ENCODE results near the gene TOP2A.
A peak's percentile ranks its signal among the peaks of the same experiment; 100 is the strongest.
"Not testable (repeated sequence)": the region's sequence is repeated elsewhere in the genome, so short reads cannot be mapped to it uniquely, and the experiment has no call there.

Gene TOP2A

DNA sequence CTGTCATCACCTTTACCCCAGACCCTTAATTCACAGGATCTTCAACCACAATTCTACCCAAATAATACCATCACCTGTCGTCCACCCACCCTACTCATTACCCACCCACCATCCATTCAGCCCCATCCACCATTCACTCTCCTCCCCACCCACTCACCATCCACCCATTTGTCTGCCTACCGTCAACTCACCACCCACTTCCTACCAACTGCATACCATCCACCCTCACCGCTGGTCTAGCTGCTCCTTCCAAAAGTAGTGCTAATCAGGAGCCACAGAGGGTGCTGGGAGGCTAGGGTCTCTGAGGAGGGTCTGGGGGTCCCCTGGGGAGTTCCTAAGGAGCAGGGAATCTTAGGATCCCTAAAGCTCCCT is 13.5 kb upstream of the TOP2A start:
- no peak for ATAC-seq

DNA sequence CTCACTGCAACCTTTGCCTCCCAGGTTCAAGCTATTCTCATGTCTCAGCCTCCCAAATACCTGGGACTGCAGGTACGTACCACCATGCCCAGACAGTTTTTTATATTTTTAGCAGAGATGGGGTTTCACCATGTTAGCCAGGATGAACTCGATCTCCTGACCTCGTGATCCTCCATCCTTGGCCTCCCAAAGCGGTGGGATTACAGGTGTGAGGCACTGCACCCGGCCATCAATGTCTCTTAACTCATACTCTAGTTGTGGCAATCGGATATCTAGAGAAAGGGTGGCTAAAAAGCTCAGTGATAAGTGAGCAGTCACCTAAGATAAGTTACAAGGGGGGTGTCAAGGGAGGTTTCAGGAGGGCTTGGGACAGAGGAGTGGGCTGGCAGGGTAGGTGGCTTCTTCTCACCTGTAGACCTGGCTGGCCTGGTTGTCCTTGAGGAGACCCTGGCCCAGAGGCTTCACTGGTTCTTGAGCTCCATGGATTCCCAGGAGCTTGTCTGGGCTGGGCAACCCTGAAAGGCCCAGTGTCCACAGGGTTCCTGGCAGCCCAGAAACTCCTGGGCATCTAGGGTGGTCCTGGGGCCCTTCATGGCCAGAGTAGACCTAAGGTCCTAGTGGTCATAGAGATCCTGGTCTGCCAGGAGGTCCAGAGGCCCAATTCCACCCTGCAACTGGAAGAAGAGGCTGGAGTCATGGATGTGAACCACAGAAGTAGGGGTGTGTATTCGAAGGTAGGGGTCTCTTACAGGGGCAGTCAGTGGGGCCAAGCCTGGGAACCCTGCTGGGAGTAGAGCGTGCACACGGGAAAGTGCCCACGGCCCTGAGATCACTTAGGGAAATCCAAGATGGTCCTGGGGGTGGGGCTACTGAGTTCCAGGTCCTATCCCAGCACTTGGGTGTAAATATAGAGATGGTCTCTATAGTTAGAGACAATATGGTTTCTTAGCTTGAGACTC is 12.9 kb upstream of the TOP2A start:
- no peak for ATAC-seq

DNA sequence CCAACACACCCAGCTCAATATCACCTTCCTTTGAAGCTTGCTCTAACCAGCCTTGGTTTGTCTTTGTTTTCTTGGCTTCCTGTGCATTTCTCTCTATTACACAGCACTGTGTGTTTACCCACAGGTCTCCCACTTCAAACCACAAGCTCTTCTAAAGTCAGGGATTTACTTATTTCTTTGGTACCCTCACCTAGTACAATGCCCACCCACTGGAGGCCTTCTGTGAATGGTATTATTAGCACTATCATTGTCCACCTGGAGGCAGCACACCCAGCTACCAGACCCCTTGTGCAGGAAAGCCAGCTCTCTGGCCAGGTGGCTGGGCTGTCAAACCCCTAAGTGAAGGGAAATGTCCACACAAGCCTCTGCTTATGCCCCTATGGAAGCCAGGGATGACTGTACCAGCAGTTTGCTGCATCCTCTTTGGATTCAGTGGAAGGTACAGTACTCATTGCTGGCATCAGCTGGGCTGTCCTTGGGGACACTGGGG is 9.4 kb upstream of the TOP2A start:
- peak; percentile 41 to 70 for ATAC-seq

DNA sequence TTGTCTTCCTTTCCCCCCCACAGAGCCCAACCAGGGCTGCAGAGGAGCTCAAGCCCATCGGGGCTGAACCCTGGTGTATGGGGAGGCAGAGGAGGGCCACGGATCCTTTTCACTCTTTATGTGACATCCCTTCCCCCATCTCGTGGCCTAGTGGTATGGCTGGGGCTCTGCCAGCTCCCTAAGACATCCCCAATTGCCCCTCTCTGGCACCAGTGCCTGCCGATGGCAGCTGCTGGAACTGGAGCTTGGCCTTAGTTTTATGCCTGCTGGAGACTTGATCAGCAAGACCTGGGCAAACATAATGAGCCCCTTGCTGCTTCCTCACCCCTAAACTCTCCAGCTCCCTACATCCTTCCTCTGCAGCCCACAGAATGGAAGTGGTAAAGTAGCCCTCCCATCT is 8.0 kb upstream of the TOP2A start:
- ATAC-seq, result no peak

DNA sequence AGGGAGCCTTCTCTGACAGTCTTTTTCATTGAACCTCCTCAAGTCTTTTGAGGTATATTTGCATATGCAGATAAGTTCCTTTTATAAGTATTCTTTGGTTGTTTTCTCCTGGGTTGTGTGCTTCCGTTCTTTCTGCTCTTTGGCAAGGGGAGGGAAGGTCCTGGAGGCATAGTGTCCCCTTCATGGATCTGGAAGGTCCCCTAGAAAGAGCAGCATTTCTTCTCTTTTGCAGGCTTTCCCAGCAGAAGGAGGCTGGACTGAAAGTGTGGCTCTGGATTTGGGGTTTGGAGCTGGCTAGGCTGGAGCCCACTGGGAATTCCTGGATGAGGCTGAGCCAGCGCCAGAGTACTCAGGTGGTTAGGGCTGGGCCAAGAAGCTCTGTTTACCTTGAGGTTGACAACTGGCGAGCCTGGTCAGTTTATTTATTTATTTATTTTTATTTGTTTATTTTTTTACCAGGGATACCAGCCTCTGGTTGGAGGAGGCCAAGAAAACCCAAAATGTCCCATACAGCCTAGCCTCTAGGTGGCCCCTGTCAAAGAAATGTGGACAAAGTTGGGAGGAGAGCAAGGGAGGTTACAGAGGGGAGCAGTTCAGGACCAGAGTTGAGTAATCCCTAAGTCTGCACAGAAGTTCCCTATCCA is 5.4 kb upstream of the TOP2A start:
- ATAC-seq, result no peak

DNA sequence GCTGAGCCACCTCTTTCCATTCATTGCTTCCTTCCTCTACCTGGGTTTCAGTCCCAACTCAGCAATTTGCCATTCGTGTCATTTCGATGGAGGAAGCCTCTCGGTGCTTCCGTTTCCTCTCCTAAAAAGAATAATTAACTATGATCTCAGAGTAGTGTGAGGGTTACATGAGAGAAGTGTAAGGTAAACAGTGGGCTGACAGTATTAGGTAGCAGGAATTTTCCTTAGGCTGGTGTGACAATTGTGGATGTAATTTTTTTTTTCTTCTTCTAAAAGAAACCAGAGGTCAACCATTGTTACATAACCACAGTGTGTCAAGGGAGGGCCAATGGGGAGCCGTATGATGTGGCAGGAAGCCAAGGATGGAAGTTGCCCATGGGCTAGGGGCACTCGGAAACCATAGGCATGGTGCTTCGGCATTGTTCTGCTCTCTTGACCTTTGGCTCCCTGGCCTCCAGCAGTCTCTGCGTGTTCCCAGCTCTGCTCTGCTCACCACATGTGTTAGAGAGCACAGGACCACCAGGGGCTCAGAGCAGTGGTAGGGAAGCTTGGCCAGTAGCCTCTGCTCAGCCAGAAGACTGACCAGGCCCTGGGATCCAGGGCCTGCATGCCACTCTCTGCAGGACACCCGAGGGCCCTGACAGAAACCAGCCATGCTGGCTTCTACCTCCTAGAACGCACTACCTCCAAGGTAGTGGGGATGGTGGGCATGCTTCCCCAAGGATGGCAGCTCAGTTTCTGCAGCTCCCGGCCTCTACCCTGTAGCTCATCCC is 2.0 kb upstream of the TOP2A start:
- ATAC-seq, result no peak

DNA sequence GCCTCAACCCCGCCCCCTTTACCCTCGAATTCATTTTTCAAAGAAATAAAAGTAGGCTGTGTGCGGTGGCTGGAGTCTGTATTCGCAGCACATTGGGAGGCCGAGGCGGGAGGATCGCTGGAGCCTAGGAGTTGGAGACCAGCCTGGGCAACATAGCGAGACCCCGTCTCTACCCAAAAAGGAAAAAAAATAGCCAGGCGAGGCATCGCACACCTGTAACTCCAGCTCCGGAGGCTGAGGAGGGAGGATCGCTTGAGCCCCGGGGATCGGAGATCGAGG is 671 bp upstream of the TOP2A start:
- ATAC-seq, result no peak

DNA sequence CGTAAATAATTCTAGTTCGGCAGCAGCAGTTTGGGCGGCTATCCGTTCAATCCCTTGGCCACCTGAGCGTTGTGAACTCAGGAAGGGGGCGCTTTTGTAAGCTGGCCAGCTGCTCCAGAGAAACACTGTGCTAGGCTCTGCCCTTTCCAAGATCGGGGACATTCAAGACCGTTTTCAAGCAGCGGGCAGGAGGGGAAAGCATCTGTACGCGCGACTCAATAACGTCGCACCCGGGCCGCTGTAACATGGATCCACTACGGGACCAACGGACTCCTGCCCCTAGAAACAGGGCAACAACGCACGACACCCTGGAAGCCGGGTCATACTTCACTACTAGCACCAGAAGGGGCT is 463 bp downstream of the TOP2A start:
- peak; percentile 2 to 11 for ATAC-seq

DNA sequence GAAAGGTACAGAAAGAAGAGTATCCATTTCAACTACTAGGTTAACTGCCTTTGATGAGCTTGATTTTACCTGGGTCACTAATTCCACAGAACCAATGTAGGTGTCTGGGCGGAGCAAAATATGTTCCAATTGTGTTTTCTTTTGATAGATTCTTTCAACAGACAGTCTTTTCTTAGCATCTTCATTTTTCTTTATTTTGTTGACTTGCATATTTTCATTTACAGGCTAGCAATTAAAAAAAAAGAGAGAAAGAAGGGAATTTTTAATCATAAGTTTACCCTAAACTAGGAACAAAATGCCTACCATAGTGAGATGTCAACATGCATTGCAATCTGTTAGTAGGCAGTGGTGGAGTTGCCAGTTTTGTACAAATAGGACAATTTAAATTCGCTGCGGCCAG is 1.0 kb downstream of the TOP2A start:
- no peak for ATAC-seq

DNA sequence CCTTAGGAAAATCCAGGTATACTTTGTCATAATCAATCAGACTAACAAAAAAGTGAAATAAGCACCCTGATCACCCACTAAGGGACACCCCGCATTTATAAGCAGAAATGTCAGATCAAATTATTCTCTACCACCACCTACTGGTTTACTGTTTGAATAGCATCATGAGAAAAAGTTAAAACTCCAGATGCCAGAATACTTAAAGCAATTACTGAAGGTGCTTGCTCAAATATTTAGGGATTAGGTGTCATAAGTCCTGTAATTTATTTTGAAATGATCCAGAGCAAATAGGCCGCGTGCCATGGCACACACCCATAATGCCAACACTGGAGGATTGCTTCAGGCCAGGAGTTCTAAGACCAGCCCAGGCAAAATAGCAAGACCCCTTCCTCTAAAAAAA is 2.3 kb downstream of the TOP2A start:
- no peak for ATAC-seq

DNA sequence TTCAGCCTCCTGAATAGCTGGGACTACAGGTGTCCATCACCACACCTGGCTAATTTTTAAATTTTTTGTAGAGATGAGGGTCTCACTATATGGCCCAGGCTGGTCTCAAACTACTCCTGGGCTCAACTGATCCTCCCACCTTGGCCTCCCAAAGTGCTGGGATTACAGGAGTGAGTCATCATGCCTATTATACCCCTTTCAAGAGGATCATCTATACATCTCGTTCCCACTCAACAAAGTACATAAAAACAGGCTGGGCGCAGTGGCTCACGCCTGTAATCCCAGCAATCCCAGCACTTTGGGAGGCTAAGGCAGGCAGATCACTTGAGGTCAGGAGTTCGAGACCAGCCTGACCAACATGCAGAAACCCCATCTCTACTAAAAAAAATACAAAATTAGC is 3.4 kb downstream of the TOP2A start:
- ATAC-seq, result not testable (repeated sequence)

DNA sequence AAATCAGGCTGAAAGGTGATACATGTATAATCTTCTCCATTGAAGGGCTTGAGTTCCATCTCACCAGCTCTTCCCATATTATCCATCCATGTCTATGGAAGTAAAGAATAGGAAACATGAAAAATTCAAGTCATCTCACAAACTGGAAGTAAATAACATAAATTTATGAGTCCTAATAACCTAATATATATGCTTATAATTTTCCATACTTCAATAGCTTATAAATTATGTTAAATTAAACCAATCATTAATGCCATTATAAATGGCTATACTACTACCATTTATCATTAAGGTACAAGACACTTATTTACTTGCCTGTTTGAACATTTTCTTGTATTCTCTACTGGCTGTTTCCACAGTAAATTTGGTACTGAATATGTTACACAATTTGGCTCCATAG is 4.8 kb downstream of the TOP2A start:
- ATAC-seq, result no peak

DNA sequence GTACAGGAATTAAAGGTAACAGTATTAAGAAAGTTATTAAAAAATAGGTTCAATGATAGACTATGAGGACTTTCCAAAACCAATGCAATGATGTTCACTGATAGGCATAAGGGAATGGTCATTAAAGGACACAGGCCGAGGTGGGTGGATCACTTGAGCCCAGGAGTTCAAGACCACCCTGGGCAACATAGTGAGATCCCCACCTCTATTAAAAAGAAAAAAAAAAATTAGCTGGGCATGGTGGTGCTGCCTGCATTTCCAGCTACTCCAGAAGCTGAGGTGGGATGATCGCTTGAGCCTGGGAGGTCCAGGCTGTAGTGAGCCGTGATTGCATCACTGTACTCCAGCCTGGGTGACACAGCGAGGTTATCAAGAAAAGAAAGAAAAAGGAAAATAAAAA is 5.9 kb downstream of the TOP2A start:
- no peak for ATAC-seq

DNA sequence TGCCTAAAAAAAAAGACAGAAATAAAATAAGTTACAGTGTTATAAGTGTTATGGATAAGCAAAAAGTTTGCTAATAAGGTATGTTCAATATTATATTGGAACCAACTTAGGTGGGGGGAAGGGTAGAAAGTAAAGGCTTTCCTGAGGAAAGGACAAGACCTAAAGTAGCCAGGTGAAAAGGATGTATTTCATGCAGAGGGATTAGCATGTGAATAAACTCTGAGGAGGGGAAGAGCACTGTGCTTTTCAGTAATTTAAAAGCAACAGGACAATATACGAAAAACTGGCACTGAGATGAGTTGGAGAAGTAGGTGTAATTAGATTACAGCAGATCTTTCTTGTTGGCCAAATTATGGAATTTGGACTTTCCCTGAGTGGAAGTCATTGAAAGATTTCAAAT is 7.6 kb downstream of the TOP2A start:
- no peak for ATAC-seq

DNA sequence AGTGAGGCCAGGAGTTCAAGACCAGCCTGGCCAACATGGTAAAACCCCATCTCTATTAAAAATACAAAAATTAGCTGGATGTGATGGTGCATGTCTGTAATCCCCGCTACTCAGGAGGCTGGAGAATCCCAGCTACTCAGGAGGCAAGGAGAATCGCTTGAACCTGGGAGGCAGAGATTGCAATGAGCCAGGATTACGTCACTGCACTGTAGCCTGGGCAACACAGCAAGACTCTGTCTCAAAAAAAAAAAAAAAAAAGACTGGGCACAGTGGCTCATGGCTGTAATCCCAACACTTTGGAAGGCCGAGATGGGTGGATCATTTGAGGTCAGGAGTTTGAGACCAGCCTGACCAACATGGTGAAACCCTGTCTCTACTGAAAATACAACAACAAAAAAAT is 8.2 kb downstream of the TOP2A start:
- not testable (repeated sequence) for ATAC-seq

DNA sequence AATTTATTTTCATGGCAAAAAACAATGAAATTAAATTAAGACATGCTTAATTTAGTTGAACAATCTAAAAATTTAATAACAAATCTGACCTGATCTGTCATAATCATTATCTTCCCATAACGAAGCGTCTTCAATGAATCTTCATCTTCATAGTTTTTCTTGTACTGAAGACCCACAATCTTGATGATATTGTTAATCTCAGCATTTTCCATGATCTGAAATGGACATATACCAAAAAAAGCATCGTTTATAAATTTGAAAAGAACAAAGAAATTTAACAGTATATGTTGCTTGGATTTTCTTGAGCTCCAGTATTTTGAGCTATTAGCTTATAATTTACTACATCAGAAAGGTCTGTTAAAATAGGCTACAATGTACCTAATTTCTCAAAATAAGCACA is 10.2 kb downstream of the TOP2A start:
- no peak for ATAC-seq

DNA sequence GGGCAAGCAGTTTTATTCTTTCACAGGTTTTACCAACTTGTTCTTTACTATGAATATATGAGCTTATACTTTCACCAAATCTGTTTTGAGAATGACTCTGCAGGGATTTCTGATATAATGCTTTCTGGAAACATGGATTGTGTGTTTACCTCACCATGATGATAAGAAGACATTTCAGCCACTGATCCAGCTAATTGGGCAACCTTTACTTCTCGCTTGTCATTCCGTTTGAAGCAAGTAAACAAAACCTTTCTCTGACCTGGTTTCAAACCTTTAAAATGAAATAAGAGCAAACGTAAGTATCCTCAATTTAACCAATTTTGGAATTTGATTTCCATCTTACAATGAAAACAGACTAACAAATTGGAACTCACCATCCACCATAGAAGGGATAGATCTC is 13.7 kb downstream of the TOP2A start:
- ATAC-seq, result no peak

DNA sequence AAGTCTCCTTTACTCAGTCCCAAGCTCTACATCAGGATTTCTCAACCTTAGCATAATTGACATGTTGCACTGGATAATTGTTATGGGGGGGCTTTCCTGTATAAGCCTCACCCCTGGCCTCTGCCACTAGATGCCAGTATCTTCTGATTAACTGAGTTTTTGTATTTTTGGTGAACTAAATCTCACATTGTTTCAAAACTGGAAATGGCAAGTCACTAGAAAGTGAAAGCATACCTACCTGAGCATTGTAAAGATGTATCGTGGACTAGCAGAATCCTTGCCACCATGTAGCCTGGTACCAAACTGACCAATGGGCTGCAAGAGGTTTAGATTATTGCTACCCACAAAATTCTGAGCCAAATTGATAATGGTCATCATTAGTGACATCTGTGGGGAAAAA is 15.0 kb downstream of the TOP2A start:
- peak in 1 of 2 donors; percentile 51 for ATAC-seq

DNA sequence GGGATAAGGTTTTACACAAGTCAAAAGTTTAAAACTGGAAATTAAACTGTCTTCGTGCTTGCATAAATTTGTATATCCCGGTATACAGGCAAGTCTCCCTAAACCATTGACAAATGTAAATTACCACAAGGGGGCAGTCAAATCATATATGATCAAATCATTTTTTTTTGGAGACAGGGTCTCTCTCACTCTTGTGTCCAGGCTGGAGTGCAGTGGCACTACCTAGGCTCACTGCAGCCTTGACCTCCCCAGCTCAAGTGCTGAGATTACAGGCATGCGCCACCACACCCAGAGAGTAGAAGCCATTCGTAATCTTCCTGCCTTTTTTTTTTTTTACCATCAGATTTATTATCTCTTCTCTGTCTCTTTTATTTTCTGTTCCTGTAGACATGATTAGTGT is 18.5 kb downstream of the TOP2A start:
- peak; percentile 60 to 65 for ATAC-seq

DNA sequence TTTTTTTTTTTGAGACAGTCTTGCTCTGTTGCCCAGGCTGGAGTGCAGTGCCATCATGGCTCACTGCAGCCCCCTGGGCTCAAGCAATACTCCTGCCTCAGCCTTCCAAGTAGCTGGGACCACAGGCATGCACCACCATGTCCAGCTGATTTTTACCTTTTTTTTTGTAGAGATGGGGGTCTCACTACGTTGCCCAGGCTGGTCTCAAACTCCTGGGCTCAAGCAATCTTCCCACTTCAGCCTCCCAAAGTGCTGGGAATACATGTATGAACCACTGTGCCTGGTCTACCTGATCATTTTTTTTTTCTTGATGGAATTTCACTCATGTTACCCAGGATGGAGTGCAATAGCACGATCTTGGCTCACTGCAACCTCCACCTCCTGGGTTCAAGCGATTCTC is 31.1 kb downstream of the TOP2A start:
- not testable (repeated sequence) for ATAC-seq

DNA sequence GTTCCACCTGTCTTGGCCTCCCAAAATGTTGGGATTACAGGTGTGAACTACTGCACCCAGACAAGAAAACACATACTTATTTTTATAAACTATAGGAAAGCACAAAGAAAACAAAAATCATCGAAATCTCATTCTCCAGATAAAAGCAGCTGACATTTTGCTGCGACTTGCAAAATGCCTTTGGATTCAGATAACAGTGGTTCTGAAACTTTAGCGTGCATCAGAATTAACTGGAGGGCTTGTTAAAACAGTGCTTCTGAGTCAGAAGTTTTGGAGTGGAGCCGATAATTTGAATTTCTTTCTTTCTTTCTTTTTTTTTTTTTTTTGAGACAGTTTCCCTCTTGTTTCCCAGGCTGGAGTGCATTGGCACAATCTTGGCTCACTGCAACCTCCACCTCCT is 35.4 kb downstream of the TOP2A start:
- ATAC-seq, result no peak

DNA sequence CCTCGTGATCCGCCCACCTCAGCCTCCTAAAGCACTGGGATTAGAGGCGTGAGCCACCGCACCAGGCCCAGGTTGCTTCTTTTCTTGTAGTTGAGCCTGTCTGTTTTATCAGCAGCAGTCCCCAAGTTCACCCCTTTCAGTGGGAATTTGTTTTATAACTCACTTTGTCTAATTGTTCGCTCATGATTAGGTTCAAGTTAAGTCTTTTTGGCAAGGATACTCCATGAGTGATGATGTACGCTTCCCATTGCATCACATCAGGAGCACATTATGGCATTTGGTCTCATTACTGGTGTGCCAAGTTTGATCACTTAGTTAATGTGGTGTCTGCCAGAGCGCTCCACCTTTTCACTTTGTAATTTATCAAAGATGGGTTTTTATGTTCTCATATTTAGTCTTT is 38.7 kb downstream of the TOP2A start:
- no peak for ATAC-seq

DNA sequence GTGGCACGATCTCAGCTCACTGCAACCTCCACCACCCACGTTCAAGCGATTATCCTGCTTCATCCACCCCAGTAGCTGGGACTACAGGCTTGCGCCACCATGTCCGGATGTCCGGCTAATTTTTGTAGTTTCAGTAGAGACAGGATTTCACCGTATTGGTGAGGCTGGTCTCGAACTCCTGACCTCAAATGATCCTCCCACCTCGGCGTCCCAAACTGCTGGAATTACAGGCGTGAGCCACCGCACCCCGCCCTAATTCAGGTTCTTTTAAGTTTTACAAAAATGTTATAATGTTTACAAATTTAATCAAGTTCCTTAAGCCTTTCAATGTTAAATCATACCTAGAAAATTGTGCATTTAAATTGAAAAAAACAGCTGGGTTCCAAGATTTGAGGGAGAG is 39.9 kb downstream of the TOP2A start:
- ATAC-seq, result no peak

DNA sequence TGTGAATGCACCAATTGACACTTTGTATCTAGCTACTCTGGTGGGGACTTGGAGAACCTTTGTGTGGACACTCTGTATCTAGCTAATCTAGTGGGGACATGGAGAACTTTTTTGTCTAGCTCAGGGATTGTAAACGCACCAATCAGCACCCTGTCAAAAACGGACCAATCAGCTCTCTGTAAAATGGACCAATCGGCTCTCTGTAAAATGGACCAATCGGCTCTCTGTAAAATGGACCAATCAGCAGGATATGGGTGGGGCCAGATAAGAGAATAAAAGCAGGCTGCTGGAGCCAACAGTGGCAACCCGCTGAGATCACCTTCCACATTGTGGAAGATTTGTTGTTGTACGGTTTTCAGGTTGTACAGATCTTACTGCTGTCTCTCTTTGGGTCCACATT is 41.2 kb downstream of the TOP2A start:
- not testable (repeated sequence) for ATAC-seq
